ENCODE measurements around the gene CCT7. TPM values are rescaled to one million over a fixed set of nuclear protein-coding genes. Genes with fewer than 3 reads are reported as not detected.

CCT7 gene
- total RNA-seq, 1 donor = 196 TPM

- no peak overlapping the region for H3K4me3 ChIP-seq (ENCODE audit: low read depth, low read length)
- DNase-seq (ENCODE audit: low read depth) = no peak
- no peak for TF ChIP-seq CTCF (IDR thresholded peaks at IDR 0.05; ENCODE audit: insufficient read depth, low read length)
These were observed 19.8 kb downstream of the CCT7 start for GRCh38 chr2:73253901-73254300.

GRCh38 chr2:73254343-73255006, 20.4 kb downstream of the CCT7 start:
- TF ChIP-seq CTCF (IDR thresholded peaks at IDR 0.05; ENCODE audit: insufficient read depth, low read length) = no peak
- DNase-seq (ENCODE audit: low read depth) = no peak
- no peak overlapping the region for H3K4me3 ChIP-seq (ENCODE audit: low read depth, low read length)

- no peak overlapping the region for H3K4me3 ChIP-seq (ENCODE audit: low read depth, low read length)
- DNase-seq (ENCODE audit: low read depth) = no peak
- no peak for TF ChIP-seq CTCF (IDR thresholded peaks at IDR 0.05; ENCODE audit: insufficient read depth, low read length)
These were observed 21.0 kb downstream of the CCT7 start for GRCh38 chr2:73255007-73255644.

- no peak for TF ChIP-seq CTCF (IDR thresholded peaks at IDR 0.05; ENCODE audit: insufficient read depth, low read length)
- H3K4me3 ChIP-seq (ENCODE audit: low read depth, low read length) = no peak overlapping the region
- DNase-seq (ENCODE audit: low read depth) = no peak
These were observed 22.0 kb downstream of the CCT7 start for GRCh38 chr2:73255907-73256617.

- DNase-seq (ENCODE audit: low read depth) = no peak
- H3K4me3 ChIP-seq (ENCODE audit: low read depth, low read length) = no peak overlapping the region
- no peak for TF ChIP-seq CTCF (IDR thresholded peaks at IDR 0.05; ENCODE audit: insufficient read depth, low read length)
These were observed 22.5 kb downstream of the CCT7 start for GRCh38 chr2:73256618-73256922.

GRCh38 chr2:73257021-73257420, 22.9 kb downstream of the CCT7 start:
- DNase-seq (ENCODE audit: low read depth) = no peak
- TF ChIP-seq CTCF (IDR thresholded peaks at IDR 0.05; ENCODE audit: insufficient read depth, low read length) = no peak
- H3K4me3 ChIP-seq (ENCODE audit: low read depth, low read length) = no peak overlapping the region

Data from fibroblast of the aortic adventitia (primary cell).